ENCODE results near the gene PRELID3B.

DNA sequence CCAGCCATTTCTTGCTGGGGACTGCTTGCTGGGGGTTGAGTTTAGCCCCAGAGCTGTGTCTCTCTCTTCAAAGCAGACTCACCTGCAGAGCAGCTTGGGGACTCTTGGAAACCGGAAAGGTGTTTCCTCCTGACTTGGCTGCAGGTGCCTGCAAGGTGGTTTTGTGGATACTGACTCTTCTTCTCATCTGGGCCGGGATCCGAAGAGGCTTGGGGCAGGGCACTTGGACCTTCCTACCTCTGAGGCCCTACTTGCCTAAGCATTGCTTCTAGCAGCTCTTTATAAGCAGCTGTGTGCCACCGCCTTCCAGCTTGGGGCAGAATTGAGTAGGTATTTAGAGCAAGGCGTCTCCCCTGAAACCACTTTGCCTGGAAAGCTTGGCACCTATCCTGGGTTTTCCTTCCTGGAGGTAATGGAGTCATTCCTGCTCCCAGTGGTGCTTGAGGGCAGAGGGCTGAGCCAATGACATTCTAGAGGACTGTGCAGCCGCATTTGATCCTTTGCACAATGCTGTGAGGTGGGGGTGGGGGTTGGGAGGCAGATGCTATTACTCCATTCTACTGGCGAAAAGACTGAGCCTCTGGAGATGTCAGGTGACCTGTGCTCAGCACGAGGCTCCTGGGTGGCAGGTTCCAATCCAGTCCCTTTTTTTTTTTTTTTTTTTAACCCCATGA, 32.1 kb downstream of the PRELID3B start:
- no peak for TF ChIP-seq EZH2 (IDR thresholded peaks at IDR 0.05; ENCODE audit: low read depth)
- TF ChIP-seq, protein P1, sequence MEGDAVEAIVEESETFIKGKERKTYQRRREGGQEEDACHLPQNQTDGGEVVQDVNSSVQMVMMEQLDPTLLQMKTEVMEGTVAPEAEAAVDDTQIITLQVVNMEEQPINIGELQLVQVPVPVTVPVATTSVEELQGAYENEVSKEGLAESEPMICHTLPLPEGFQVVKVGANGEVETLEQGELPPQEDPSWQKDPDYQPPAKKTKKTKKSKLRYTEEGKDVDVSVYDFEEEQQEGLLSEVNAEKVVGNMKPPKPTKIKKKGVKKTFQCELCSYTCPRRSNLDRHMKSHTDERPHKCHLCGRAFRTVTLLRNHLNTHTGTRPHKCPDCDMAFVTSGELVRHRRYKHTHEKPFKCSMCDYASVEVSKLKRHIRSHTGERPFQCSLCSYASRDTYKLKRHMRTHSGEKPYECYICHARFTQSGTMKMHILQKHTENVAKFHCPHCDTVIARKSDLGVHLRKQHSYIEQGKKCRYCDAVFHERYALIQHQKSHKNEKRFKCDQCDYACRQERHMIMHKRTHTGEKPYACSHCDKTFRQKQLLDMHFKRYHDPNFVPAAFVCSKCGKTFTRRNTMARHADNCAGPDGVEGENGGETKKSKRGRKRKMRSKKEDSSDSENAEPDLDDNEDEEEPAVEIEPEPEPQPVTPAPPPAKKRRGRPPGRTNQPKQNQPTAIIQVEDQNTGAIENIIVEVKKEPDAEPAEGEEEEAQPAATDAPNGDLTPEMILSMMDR (conservative IDR thresholded peaks at IDR 0.05) = no peak

Data from PC-9 (cell line).